SW 1271 (cell line): Measurements from ENCODE around the gene ST8SIA3.

Experiments used
- DNase-seq, 2 experiments: peaks; one replicate each; lab custom pipeline; 2025; lab: John Stamatoyannopoulos, UW

ST8SIA3 gene, protein sequence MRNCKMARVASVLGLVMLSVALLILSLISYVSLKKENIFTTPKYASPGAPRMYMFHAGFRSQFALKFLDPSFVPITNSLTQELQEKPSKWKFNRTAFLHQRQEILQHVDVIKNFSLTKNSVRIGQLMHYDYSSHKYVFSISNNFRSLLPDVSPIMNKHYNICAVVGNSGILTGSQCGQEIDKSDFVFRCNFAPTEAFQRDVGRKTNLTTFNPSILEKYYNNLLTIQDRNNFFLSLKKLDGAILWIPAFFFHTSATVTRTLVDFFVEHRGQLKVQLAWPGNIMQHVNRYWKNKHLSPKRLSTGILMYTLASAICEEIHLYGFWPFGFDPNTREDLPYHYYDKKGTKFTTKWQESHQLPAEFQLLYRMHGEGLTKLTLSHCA

GRCh38 chr18:57352271-57352701 is at the start of gene ST8SIA3:
TSS of gene ST8SIA3 (plus strand) at chr18:57352557. CDS start at chr18:57352847, 290 bp downstream.
- no peak for DNase-seq

- DNase-seq: no peak
Observed at GRCh38 chr18:57311472-57311871, 40.9 kb upstream of the ST8SIA3 start.

DNA sequence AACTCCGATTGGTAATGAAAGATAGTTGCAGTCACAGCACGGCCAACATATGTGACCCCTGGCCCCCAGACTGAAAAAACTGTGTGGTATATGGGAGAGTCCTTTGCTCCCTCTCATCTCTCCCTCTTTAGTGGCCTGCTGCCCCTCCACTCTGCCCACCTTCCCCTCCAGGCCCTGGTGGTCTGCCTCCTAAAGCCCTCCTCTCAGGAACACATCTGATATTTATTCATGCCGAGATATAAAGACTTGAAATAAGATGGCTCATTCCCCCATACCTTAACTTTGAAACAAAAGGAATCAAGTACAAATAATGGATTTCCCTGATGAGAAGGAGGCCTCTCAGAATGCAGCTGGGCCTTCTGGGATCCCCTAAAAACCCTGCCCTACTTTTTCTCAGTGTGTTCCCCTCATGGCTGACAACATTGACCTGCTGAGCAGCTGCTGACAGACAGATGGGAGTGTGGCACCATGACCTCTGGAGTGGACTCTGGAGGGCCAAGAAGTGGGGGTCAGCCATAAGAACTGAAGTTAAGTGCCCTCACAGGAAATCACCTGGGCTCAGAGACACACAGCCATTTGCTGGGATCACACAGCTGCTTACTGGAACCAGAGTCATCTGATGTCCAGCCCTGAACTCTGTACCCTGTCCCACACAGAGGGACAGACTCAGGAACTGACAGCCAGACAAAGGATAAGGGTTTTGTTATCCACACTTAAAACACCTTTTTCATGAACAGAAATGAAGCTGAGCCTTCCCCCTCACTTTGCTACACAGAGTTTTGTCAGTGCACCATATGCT is 39.8 kb upstream of the ST8SIA3 start:
- no peak for DNase-seq

DNA sequence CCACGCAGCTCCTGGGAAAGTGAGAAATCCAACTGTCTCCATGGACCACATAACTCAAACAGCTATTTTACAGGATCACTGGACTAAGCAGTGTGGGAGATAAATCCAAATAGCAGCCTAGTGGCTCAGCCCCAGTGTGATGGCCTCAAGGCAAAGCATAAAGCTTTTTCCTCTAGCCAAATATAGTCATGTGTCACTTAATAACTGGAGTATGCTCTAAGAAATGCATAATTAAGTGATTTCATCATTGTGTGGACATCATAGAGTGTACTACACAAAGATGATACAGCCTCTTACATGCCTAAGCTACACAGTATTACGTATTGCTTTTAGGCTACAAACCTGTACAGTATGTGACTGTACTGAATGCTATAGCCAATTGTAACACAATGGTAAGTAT is 31.8 kb upstream of the ST8SIA3 start:
- DNase-seq: no peak

GRCh38 chr18:57325491-57326166 is 26.7 kb upstream of the ST8SIA3 start:
- DNase-seq: no peak

- no peak for DNase-seq
Observed at GRCh38 chr18:57326718-57327323, 25.5 kb upstream of the ST8SIA3 start.

GRCh38 chr18:57328665-57329064 is 23.7 kb upstream of the ST8SIA3 start:
- no peak for DNase-seq

- no peak for DNase-seq
Observed at GRCh38 chr18:57329856-57330255, 22.5 kb upstream of the ST8SIA3 start.

GRCh38 chr18:57331718-57332117 is 20.6 kb upstream of the ST8SIA3 start:
- DNase-seq: no peak

GRCh38 chr18:57333940-57334339 is 18.4 kb upstream of the ST8SIA3 start:
- no peak for DNase-seq

DNA sequence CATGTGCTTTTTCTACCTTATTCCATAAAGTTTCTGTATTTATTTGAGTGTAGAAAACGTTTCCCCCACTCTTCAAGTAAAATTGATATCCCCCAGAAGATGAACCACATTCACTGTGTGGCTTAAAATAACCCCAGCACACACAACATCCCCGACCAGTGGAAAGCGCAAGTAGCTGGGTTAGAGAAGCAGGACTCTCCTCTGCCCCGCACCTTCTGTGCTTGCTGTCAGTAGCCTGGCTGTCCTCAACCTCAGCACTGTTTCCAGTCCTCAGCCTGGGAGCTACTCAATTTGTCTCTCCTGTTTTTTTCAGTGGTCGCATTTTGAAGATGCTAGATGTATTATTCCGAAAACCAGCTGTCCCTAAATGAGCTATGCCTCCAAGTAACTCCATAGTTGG is 18.0 kb upstream of the ST8SIA3 start:
- no peak for DNase-seq

GRCh38 chr18:57336343-57336742 is 16.0 kb upstream of the ST8SIA3 start:
- no peak for DNase-seq

GRCh38 chr18:57337890-57338289 is 14.5 kb upstream of the ST8SIA3 start:
- DNase-seq: no peak

DNA sequence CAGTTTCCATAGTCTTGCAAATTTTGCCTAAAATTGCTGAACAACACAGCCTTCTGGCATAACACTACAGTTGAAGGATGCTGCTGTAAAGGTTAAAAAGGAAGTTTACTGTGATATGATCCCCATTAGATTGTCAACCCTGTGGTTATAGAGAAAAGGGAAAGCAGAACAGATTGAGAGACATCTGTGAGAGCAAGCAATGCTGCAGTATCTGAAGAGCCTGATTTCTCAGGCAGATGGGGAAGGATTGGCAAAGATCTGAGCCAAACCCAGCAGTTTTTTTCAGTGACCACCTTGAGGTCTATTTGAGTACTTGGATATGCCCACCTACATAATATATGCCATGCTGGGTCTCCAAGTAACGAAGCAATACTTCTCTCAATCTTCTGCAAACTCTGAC is 8.5 kb upstream of the ST8SIA3 start:
- no peak for DNase-seq

DNA sequence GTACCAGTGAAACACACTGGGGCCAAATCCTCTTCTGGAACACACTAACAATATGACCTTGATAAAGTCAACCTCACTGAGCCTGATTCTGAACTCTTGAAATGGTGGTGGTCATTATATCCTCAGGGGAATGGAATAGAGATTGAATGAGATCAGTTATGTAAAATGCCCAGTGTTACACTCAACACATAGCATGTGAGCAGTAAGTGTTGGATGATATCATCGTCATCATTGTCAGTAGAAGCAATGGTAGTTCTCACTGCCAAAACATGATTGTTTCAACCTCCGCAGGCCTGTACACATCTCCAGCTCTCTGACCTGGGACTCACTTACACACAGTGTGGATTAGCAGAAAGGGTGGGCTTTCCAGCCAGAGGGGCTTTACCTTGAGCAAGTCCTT is 5.5 kb upstream of the ST8SIA3 start:
- DNase-seq: no peak

GRCh38 chr18:57347784-57348183 is 4.6 kb upstream of the ST8SIA3 start:
- DNase-seq: no peak

DNA sequence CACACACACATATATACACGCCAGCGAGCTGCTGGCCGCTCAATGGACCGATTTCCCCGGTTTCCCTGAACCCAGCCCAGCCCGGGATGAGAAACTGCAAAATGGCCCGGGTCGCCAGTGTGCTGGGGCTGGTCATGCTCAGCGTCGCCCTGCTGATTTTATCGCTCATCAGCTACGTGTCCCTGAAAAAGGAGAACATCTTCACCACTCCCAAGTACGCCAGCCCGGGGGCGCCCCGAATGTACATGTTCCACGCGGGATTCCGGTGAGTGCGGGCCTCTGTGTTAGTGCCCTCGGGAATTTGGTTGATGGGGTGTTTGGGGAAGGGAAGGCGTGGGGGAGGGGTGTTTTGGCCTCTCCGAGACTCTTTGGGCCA is 392 bp downstream of the ST8SIA3 start:
- DNase-seq: no peak

DNA sequence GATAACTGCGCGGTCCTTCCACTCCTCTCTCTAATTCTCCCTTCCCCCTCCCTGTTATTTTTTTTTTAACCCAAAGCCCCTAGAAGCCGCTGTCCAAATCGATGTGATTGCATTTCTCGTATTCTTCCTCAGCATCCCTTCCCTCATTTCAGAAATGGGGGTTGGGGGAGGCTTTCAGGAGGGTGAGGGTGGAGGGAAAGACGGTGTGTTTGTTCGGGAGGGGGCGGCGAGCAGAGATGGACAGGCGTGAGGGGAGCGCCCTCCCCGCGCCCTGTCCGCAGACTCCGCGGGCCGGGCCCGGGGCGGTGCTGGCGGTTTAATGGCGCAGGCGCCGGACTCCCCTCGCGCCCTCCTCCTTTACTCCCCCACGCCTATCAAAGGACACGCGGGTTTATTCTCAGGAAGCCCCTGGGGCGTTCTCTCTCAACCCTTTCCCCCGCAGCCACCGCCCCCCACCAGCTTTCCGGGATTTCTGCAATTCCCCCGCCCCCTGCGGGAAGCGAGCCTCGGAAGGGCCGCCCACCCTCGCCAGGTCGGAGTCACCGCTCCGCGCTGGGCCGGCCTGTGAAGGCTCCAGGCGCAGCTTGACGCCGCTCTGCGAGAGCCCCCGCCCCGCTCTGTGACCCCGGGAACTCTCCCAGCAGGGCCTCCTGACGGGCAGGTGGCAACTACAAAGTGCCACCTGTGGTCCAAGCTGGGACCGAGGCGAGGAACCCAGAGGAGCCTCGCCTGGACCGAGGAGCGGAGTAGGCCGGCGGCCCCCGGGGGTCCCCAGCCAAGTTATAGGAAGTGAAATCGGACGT is 981 bp downstream of the ST8SIA3 start:
- DNase-seq: no peak

DNA sequence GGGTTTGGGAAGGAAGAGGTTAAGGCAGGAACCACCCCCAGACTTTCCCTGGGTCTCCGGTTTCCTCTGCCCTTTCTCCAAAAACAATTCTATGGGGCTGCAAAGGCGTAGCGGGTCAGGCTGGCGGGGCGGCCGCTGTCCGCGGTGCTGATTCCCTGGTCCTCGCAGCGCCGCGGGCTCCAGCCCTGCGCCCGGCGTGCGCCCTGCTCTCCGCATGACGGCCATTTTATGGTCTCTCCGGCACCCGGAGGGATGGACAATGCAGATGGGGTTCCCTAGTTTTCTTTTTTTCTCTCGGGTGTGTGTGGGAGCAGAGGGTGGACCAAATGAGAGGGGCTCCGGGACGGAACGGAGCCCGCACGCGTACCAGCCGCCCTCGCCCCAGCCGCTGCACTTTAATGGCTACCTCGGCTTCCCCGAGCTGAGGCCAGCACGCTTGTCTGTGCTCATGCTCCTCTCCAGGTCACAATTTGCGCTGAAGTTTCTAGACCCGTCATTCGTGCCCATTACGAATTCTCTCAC is 1.6 kb downstream of the ST8SIA3 start:
- DNase-seq: no peak

- no peak for DNase-seq
Observed at GRCh38 chr18:57359433-57359832, 7.1 kb downstream of the ST8SIA3 start.

GRCh38 chr18:57362714-57363113 is 10.4 kb downstream of the ST8SIA3 start:
- no peak for DNase-seq
